Measurements from ENCODE around the gene AUP1.

DNA sequence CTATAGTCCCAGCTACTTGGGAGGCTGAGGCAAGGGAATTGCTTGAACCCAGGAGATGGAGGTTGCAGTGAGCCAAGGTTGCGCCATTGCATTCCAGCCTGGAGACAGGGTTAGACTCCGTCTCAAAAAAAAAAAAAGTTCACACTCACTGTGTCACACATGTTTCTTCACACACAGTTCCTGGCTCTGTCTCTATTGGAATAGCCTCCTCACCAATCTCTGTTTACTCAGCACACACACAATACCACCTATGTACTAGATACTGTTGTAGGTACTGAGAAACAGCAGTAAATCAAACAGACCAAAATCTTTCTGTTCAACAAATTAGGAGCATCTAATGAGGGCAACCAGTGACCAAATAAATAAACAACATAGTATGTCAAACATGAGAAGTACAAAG lies 43.4 kb downstream of the AUP1 start:
- TF ChIP-seq POLR2A (IDR thresholded peaks at IDR 0.05), result no peak
- TF ChIP-seq, protein P1, sequence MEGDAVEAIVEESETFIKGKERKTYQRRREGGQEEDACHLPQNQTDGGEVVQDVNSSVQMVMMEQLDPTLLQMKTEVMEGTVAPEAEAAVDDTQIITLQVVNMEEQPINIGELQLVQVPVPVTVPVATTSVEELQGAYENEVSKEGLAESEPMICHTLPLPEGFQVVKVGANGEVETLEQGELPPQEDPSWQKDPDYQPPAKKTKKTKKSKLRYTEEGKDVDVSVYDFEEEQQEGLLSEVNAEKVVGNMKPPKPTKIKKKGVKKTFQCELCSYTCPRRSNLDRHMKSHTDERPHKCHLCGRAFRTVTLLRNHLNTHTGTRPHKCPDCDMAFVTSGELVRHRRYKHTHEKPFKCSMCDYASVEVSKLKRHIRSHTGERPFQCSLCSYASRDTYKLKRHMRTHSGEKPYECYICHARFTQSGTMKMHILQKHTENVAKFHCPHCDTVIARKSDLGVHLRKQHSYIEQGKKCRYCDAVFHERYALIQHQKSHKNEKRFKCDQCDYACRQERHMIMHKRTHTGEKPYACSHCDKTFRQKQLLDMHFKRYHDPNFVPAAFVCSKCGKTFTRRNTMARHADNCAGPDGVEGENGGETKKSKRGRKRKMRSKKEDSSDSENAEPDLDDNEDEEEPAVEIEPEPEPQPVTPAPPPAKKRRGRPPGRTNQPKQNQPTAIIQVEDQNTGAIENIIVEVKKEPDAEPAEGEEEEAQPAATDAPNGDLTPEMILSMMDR (IDR thresholded peaks at IDR 0.05), result no peak
- TF ChIP-seq EP300 (IDR thresholded peaks at IDR 0.05), result no peak
- TF ChIP-seq POLR2AphosphoS5 (IDR thresholded peaks at IDR 0.05), result no peak

Measured in stomach (tissue), 4 donors.